IMR-90 (cell line): ENCODE data around the gene RAB40C. TPM values are rescaled to one million over a fixed set of nuclear protein-coding genes. Genes with fewer than 3 reads are reported as not detected.

ENCODE experiments used
- ATAC-seq: fragments of 200-7000 bp; cut with Tn5 transposase; 2 replicates; pipeline ENCODE4 v1.9.1; 2020; ENCODE audit warnings: low read depth, mild to moderate bottlenecking, moderate library complexity
- BruUV-seq: library from RNA; stranded (reverse); fragments of 400-500 nt; replicated peaks from 2 replicates; lab custom pipeline; 2021; lab: Mats Ljungman, UMichigan
- CTCF ChIA-PET: fragments of 300-600 bp; formaldehyde crosslinking; extraction: SDS; loops from one replicate; lab custom pipeline; 2021; ENCODE audit warnings: antibody characterized with exemption; lab: Yijun Ruan, JAX
- POLR2A ChIA-PET: fragments of 300-600 bp; sonication (Branson Sonifier 250); formaldehyde crosslinking; loops from one replicate; lab custom pipeline; 2022; ENCODE audit warnings: antibody characterized with exemption; ENCODE audit not compliant: unreplicated experiment; lab: Charles Lee
- DNase-seq: peaks from one replicate; pipeline ENCODE4 v3.0.0; 2013
- H2AFZ ChIP-seq: replicated peaks from 2 replicates; pipeline ENCODE3; 2013; ENCODE audit warnings: low read length, mild to moderate bottlenecking; ENCODE audit not compliant: poor library complexity
- H2AK5ac ChIP-seq: 2 replicates; pipeline ENCODE4 v1.6.1; 2013; ENCODE audit warnings: low read depth, low read length, inconsistent platforms
- H2AK9ac ChIP-seq: replicated peaks from 2 replicates; pipeline ENCODE3; 2013; ENCODE audit warnings: mild to moderate bottlenecking, low read depth, low read length, moderate library complexity; ENCODE audit not compliant: poor library complexity
- H2BK120ac ChIP-seq: 2 replicates; pipeline ENCODE4 v1.6.1; 2013; ENCODE audit warnings: low read depth, low read length, inconsistent platforms
- H2BK15ac ChIP-seq: 3 replicates; pipeline ENCODE4 v1.6.1; 2013; ENCODE audit warnings: low read depth, low read length, inconsistent platforms
- H2BK20ac ChIP-seq: 2 replicates; pipeline ENCODE4 v1.6.1; 2013; ENCODE audit warnings: low read depth, mild to moderate bottlenecking, inconsistent platforms, low read length, moderate library complexity
- H2BK5ac ChIP-seq: 2 replicates; pipeline ENCODE4 v1.6.1; 2013; ENCODE audit warnings: mild to moderate bottlenecking, low read depth, low read length, inconsistent platforms; ENCODE audit not compliant: poor library complexity, severe bottlenecking
- H3K14ac ChIP-seq: replicated peaks from 2 replicates; pipeline ENCODE4 v1.6.1; 2013; ENCODE audit warnings: low read depth, low read length, inconsistent platforms
- H3K18ac ChIP-seq: 2 replicates; pipeline ENCODE4 v1.6.1; 2013; ENCODE audit warnings: low read depth, low read length, control low read depth
- H3K23ac ChIP-seq: 2 replicates; pipeline ENCODE4 v1.6.1; 2013; ENCODE audit warnings: low read depth, low read length, inconsistent platforms
- H3K27ac ChIP-seq: 2 replicates; pipeline ENCODE4 v1.5.1; 2013; ENCODE audit warnings: mild to moderate bottlenecking, control low read depth, low read length; ENCODE audit not compliant: insufficient read depth
- H3K27me3 ChIP-seq: 2 replicates; pipeline ENCODE4 v1.6.1; 2013; ENCODE audit warnings: low read length; ENCODE audit not compliant: control insufficient read depth, insufficient read depth
- H3K36me3 ChIP-seq: 2 replicates; pipeline ENCODE4 v1.6.1; 2013; ENCODE audit warnings: low read length, mixed read lengths; ENCODE audit not compliant: control insufficient read depth, insufficient read depth
- H3K4ac ChIP-seq: 2 replicates; pipeline ENCODE4 v1.6.1; 2013; ENCODE audit warnings: low read depth, low read length, inconsistent platforms
- H3K4me1 ChIP-seq: 2 replicates; pipeline ENCODE4 v1.6.1; 2013; ENCODE audit warnings: low read length, mixed read lengths; ENCODE audit not compliant: control insufficient read depth, insufficient read depth
- H3K4me2 ChIP-seq: 2 replicates; pipeline ENCODE4 v1.6.1; 2013; ENCODE audit warnings: low read depth, mild to moderate bottlenecking, control low read depth, low read length, moderate library complexity
- H3K4me3 ChIP-seq: 2 replicates; pipeline ENCODE4 v1.5.1; 2013; ENCODE audit warnings: low read depth, mild to moderate bottlenecking, control low read depth, low read length, moderate library complexity; ENCODE audit not compliant: insufficient read depth
- H3K56ac ChIP-seq: 2 replicates; pipeline ENCODE4 v1.6.1; 2013; ENCODE audit warnings: low read length, inconsistent platforms; ENCODE audit not compliant: insufficient read depth; ENCODE audit errors: extremely low read depth
- H3K79me1 ChIP-seq, 2 experiments: 2 replicates each; pipeline ENCODE4 v1.6.1; 2013; ENCODE audit warnings: low read length in 2 of 2, inconsistent platforms in 1 of 2, low read depth in 1 of 2
- H3K9ac ChIP-seq: 2 replicates; pipeline ENCODE4 v1.6.1; 2013; ENCODE audit warnings: low read depth, low read length, control low read depth
- H3K9me1 ChIP-seq: 2 replicates; pipeline ENCODE4 v1.6.1; 2013; ENCODE audit warnings: low read length, inconsistent platforms; ENCODE audit not compliant: insufficient read depth
- H3K9me3 ChIP-seq: 2 replicates; pipeline ENCODE4 v1.6.1; 2013; ENCODE audit warnings: low read length; ENCODE audit not compliant: control insufficient read depth, insufficient read depth
- H4K20me1 ChIP-seq: 2 replicates; pipeline ENCODE4 v1.6.1; 2013; ENCODE audit warnings: low read length, inconsistent platforms; ENCODE audit not compliant: insufficient read depth
- H4K5ac ChIP-seq: 2 replicates; pipeline ENCODE4 v1.6.1; 2013; ENCODE audit warnings: mild to moderate bottlenecking, low read depth, low read length, control low read depth
- H4K8ac ChIP-seq, 2 experiments: 2 replicates each; pipeline ENCODE4 v1.6.1; 2013; ENCODE audit warnings: low read depth in 2 of 2, low read length in 2 of 2, control low read depth in 1 of 2, inconsistent platforms in 1 of 2
- H4K91ac ChIP-seq: 2 replicates; pipeline ENCODE4 v1.6.1; 2013; ENCODE audit warnings: low read depth, low read length, inconsistent platforms; ENCODE audit not compliant: insufficient read depth
- CEBPB ChIP-seq: IDR thresholded peaks from 2 replicates; pipeline ENCODE4 v1.6.1; 2012; ENCODE audit warnings: low read depth, low read length, improper control_type of control experiment
- CHD1 ChIP-seq: IDR thresholded peaks from 2 replicates; pipeline ENCODE4 v1.6.1; 2012; ENCODE audit warnings: low read depth, low read length, improper control_type of control experiment
- CTCF ChIP-seq: conservative IDR thresholded peaks from 2 replicates; pipeline ENCODE4 v1.5.1; 2012; ENCODE audit warnings: mild to moderate bottlenecking, low read depth, low read length, improper control_type of control experiment
- ELK1 ChIP-seq: fragments of 150-350 bp; IDR thresholded peaks from 2 replicates; pipeline ENCODE4 v1.6.1; 2016; ENCODE audit warnings: low read depth, mild to moderate bottlenecking, low read length, moderate library complexity, borderline replicate concordance
- MAFK ChIP-seq: IDR thresholded peaks from 2 replicates; pipeline ENCODE4 v1.6.1; 2012; ENCODE audit warnings: low read depth, low read length, improper control_type of control experiment
- MAZ ChIP-seq: IDR thresholded peaks from 2 replicates; pipeline ENCODE4 v1.6.1; 2012; ENCODE audit warnings: low read depth, mild to moderate bottlenecking, low read length, improper control_type of control experiment, moderate library complexity, borderline replicate concordance
- MXI1 ChIP-seq: IDR thresholded peaks from 2 replicates; pipeline ENCODE4 v1.6.1; 2012; ENCODE audit warnings: low read depth, mild to moderate bottlenecking, low read length, moderate library complexity, borderline replicate concordance
- POLR2A ChIP-seq: IDR thresholded peaks from 2 replicates; pipeline ENCODE4 v1.6.1; 2012; ENCODE audit warnings: mild to moderate bottlenecking, low read depth, low read length
- RAD21 ChIP-seq: IDR thresholded peaks from 2 replicates; pipeline ENCODE4 v1.6.1; 2012; ENCODE audit warnings: low read length, improper control_type of control experiment
- SMC3 ChIP-seq: fragments of 150-350 bp; IDR thresholded peaks from 2 replicates; pipeline ENCODE4 v1.6.1; 2016; ENCODE audit warnings: low read depth, mild to moderate bottlenecking, antibody characterized with exemption, low read length, moderate library complexity
- USF2 ChIP-seq: fragments of 150-350 bp; IDR thresholded peaks from 2 replicates; pipeline ENCODE4 v1.6.1; 2017; ENCODE audit warnings: mild to moderate bottlenecking, antibody characterized with exemption, low read length, low read depth
- WGBS, 2 experiments: methylation state at CpG; one replicate each; pipeline versions ENCODE4 v1.1.5 to v1.1.7; 2013; ENCODE audit warnings: missing lambda C conversion rate in 2 of 2; ENCODE audit not compliant: insufficient read length in 1 of 2; ENCODE audit errors: extremely low coverage in 2 of 2; 5-methylcytosine and 5-hydroxymethylcytosine counted together
- dilution Hi-C: fragments of 300-500 bp; cut with HindIII; formaldehyde crosslinking; loops from one replicate; pipeline ENCODE4 v1.14.3; 2018; ENCODE audit warnings: low sequenced_read_pairs; ENCODE audit not compliant: unreplicated experiment
- in situ Hi-C: fragments of 300-500 bp; cut with MboI; formaldehyde crosslinking; loops from 3 replicates; pipeline ENCODE4 v1.14.3; 2019; ENCODE audit warnings: low sequenced_read_pairs, inconsistent platforms, mixed read lengths
- intact Hi-C: fragments of 100-400 bp; cut with micrococcal nuclease; formaldehyde crosslinking; loops from 2 replicates; pipeline ENCODE4 v1.10.0; 2022
- polyA plus RNA-seq, 3 experiments: library from polyadenylated mRNA; depleted of rRNA; stranded (reverse); fragments of >200 nt; gene quantifications; 2 replicates each; pipeline ENCODE4 v1.2.3, GENCODE V29; 2012; ENCODE audit warnings: low replicate concordance in 1 of 3
- total RNA-seq: library from RNA; depleted of rRNA; stranded (reverse); fragments of >200 nt; gene quantifications from 2 replicates; pipeline ENCODE4 v1.2.3, GENCODE V29; 2012

RAB40C gene
- total and polyA plus RNA-seq, 2 of the 4 experiments (the other 2 are of a cell fraction) = 6.8 to 13.7 TPM

DNA sequence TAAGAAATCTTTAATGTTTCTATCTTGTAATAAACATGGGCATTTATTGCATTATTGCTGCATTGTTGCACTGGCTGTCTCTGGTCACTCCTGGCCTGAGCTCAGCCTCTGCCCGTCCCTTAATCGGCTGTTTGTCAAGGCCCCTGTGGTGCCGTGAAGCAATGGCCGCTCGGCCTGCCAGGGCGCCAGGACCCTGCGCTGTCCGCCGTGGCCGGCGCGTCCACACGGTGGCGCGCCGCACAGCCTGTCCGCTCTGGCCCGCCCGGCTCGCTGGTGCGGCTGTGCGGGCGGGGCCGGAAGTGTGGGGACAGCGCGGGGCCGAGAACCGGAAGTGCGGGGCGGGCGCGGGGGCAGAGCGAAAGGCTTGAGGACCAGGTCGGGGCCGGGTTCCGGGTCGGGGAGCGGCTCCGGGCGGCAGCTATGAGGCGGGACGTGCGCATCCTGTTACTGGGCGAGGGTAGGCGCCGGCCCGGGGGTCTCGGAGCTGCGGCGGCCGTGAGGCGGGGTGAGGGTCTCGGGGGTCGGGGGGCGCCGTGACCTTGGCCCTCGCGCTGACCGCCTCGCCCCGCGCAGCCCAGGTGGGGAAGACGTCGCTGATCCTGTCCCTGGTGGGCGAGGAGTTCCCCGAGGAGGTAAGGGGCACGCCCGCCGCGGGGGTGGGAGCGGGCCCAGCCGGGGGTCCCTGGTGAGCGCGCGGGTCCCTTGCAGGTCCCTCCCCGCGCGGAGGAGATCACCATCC lies 78.1 kb downstream of the RAB40C start, which contains the start of gene RHOT2:
RHOT2 (plus strand) TSS at position 353 of the 739 bp plus-strand sequence; CDS start at position 421, 68 bp downstream.
- H3K4me2 ChIP-seq = peak within 1 kb of the TSS; percentile 93
- POLR2A ChIA-PET = no interaction called here
- DNase-seq (peak; percentile 85), ATAC-seq (peak; percentile 97)
- 0% methylated on average over 40 of the region's 78 CpGs; no CpG with 5 or more reads in 1 of the 2 experiments for WGBS, 2 experiments
- peak within 1 kb of the TSS; percentile 100 for H2AK9ac ChIP-seq
- peaks cover 6% of the 10 kb centered on the region for H3K9me1 ChIP-seq
- no peak within 1 kb of the TSS for H3K18ac ChIP-seq
- dilution Hi-C loops (no loop called here), in situ Hi-C loops (no loop called here), intact Hi-C loops (no loop called here)
- peak within 1 kb of the TSS; percentile 74; the same call in 1 of the 2 replicates for H2BK120ac ChIP-seq
- peak within 1 kb of the TSS; percentile 74 for H4K91ac ChIP-seq
- H3K9me3 ChIP-seq = no peaks in the 10 kb centered on the region
- BruUV-seq = no TSS peak
- peaks cover 36% of the 10 kb centered on the region for H3K36me3 ChIP-seq
- H3K79me1 ChIP-seq = peaks cover 0 to 28% of the 10 kb centered on the region in 2 experiments; a peak in 1 of 4 replicates
- H3K27ac ChIP-seq = peak within 1 kb of the TSS; percentile 69
- CTCF ChIA-PET = no interaction called here
- H3K56ac ChIP-seq = 0 out of 2 replicates have a peak within 1 kb of the TSS, but pooled peaks have one; percentile 21
- H4K8ac ChIP-seq = peak within 1 kb of the TSS; percentile 76 to 99
- H3K4ac ChIP-seq = peak within 1 kb of the TSS; percentile 97
- 0 out of 2 replicates have a peak within 1 kb of the TSS, but pooled peaks have one; percentile 54 for H2BK20ac ChIP-seq
- H2AFZ ChIP-seq = peak within 1 kb of the TSS; percentile 97
- H2BK15ac ChIP-seq = no peak within 1 kb of the TSS
- no peaks in the 10 kb centered on the region for H3K27me3 ChIP-seq
- peak within 1 kb of the TSS; percentile 76 for H3K9ac ChIP-seq
- peak within 1 kb of the TSS; percentile 62 for H2BK5ac ChIP-seq
- H3K23ac ChIP-seq = peak within 1 kb of the TSS; percentile 90; the same call in 1 of the 2 replicates
- TF ChIP-seq CHD1 (no peak), CTCF (peak; percentile 98), SMC3 (peak; percentile 63), USF2 (no peak), CEBPB (peak; percentile 74), MXI1 (peak; percentile 29; the same call in 1 of the 2 replicates), ELK1 (0 out of 2 replicates have a peak, but pooled peaks have one; percentile 64), MAZ (peak; percentile 99), MAFK (no peak), POLR2A (peak; percentile 82), RAD21 (peak; percentile 59)
- peak within 1 kb of the TSS; percentile 68 for H3K4me3 ChIP-seq
- peak within 1 kb of the TSS; percentile 99 for H3K14ac ChIP-seq
- H4K5ac ChIP-seq = peak within 1 kb of the TSS; percentile 94
- peaks cover 6% of the 10 kb centered on the region for H3K4me1 ChIP-seq
- peaks cover 13% of the 10 kb centered on the region for H4K20me1 ChIP-seq
- peak within 1 kb of the TSS; percentile 81 for H2AK5ac ChIP-seq
